IMR-90 (cell line): Measurements from ENCODE around the gene ITLN2. TPM values are rescaled to one million over a fixed set of nuclear protein-coding genes. Genes with fewer than 3 reads are reported as not detected.

Source experiments
- ATAC-seq: fragments of 200-7000 bp; cut with Tn5 transposase; 2 replicates; pipeline ENCODE4 v1.9.1; 2020; ENCODE audit warnings: low read depth, mild to moderate bottlenecking, moderate library complexity
- BruUV-seq: library from RNA; stranded (reverse); fragments of 400-500 nt; replicated peaks from 2 replicates; lab custom pipeline; 2021; lab: Mats Ljungman, UMichigan
- CTCF ChIA-PET: fragments of 300-600 bp; formaldehyde crosslinking; extraction: SDS; loops from one replicate; lab custom pipeline; 2021; ENCODE audit warnings: antibody characterized with exemption; lab: Yijun Ruan, JAX
- POLR2A ChIA-PET: fragments of 300-600 bp; sonication (Branson Sonifier 250); formaldehyde crosslinking; loops from one replicate; lab custom pipeline; 2022; ENCODE audit warnings: antibody characterized with exemption; ENCODE audit not compliant: unreplicated experiment; lab: Charles Lee
- DNase-seq: peaks from one replicate; pipeline ENCODE4 v3.0.0; 2013
- H2AFZ ChIP-seq: replicated peaks from 2 replicates; pipeline ENCODE3; 2013; ENCODE audit warnings: low read length, mild to moderate bottlenecking; ENCODE audit not compliant: poor library complexity
- H2AK5ac ChIP-seq: 2 replicates; pipeline ENCODE4 v1.6.1; 2013; ENCODE audit warnings: low read depth, low read length, inconsistent platforms
- H2AK9ac ChIP-seq: replicated peaks from 2 replicates; pipeline ENCODE3; 2013; ENCODE audit warnings: mild to moderate bottlenecking, low read depth, low read length, moderate library complexity; ENCODE audit not compliant: poor library complexity
- H2BK120ac ChIP-seq: 2 replicates; pipeline ENCODE4 v1.6.1; 2013; ENCODE audit warnings: low read depth, low read length, inconsistent platforms
- H2BK15ac ChIP-seq: 3 replicates; pipeline ENCODE4 v1.6.1; 2013; ENCODE audit warnings: low read depth, low read length, inconsistent platforms
- H2BK20ac ChIP-seq: 2 replicates; pipeline ENCODE4 v1.6.1; 2013; ENCODE audit warnings: low read depth, mild to moderate bottlenecking, inconsistent platforms, low read length, moderate library complexity
- H2BK5ac ChIP-seq: 2 replicates; pipeline ENCODE4 v1.6.1; 2013; ENCODE audit warnings: mild to moderate bottlenecking, low read depth, low read length, inconsistent platforms; ENCODE audit not compliant: poor library complexity, severe bottlenecking
- H3K14ac ChIP-seq: replicated peaks from 2 replicates; pipeline ENCODE4 v1.6.1; 2013; ENCODE audit warnings: low read depth, low read length, inconsistent platforms
- H3K18ac ChIP-seq: 2 replicates; pipeline ENCODE4 v1.6.1; 2013; ENCODE audit warnings: low read depth, low read length, control low read depth
- H3K23ac ChIP-seq: 2 replicates; pipeline ENCODE4 v1.6.1; 2013; ENCODE audit warnings: low read depth, low read length, inconsistent platforms
- H3K27ac ChIP-seq: 2 replicates; pipeline ENCODE4 v1.5.1; 2013; ENCODE audit warnings: mild to moderate bottlenecking, control low read depth, low read length; ENCODE audit not compliant: insufficient read depth
- H3K27me3 ChIP-seq: 2 replicates; pipeline ENCODE4 v1.6.1; 2013; ENCODE audit warnings: low read length; ENCODE audit not compliant: control insufficient read depth, insufficient read depth
- H3K36me3 ChIP-seq: 2 replicates; pipeline ENCODE4 v1.6.1; 2013; ENCODE audit warnings: low read length, mixed read lengths; ENCODE audit not compliant: control insufficient read depth, insufficient read depth
- H3K4ac ChIP-seq: 2 replicates; pipeline ENCODE4 v1.6.1; 2013; ENCODE audit warnings: low read depth, low read length, inconsistent platforms
- H3K4me1 ChIP-seq: 2 replicates; pipeline ENCODE4 v1.6.1; 2013; ENCODE audit warnings: low read length, mixed read lengths; ENCODE audit not compliant: control insufficient read depth, insufficient read depth
- H3K4me2 ChIP-seq: 2 replicates; pipeline ENCODE4 v1.6.1; 2013; ENCODE audit warnings: low read depth, mild to moderate bottlenecking, control low read depth, low read length, moderate library complexity
- H3K4me3 ChIP-seq: 2 replicates; pipeline ENCODE4 v1.5.1; 2013; ENCODE audit warnings: low read depth, mild to moderate bottlenecking, control low read depth, low read length, moderate library complexity; ENCODE audit not compliant: insufficient read depth
- H3K56ac ChIP-seq: 2 replicates; pipeline ENCODE4 v1.6.1; 2013; ENCODE audit warnings: low read length, inconsistent platforms; ENCODE audit not compliant: insufficient read depth; ENCODE audit errors: extremely low read depth
- H3K79me1 ChIP-seq, 2 experiments: 2 replicates each; pipeline ENCODE4 v1.6.1; 2013; ENCODE audit warnings: low read length in 2 of 2, inconsistent platforms in 1 of 2, low read depth in 1 of 2
- H3K9ac ChIP-seq: 2 replicates; pipeline ENCODE4 v1.6.1; 2013; ENCODE audit warnings: low read depth, low read length, control low read depth
- H3K9me1 ChIP-seq: 2 replicates; pipeline ENCODE4 v1.6.1; 2013; ENCODE audit warnings: low read length, inconsistent platforms; ENCODE audit not compliant: insufficient read depth
- H3K9me3 ChIP-seq: 2 replicates; pipeline ENCODE4 v1.6.1; 2013; ENCODE audit warnings: low read length; ENCODE audit not compliant: control insufficient read depth, insufficient read depth
- H4K20me1 ChIP-seq: 2 replicates; pipeline ENCODE4 v1.6.1; 2013; ENCODE audit warnings: low read length, inconsistent platforms; ENCODE audit not compliant: insufficient read depth
- H4K5ac ChIP-seq: 2 replicates; pipeline ENCODE4 v1.6.1; 2013; ENCODE audit warnings: mild to moderate bottlenecking, low read depth, low read length, control low read depth
- H4K8ac ChIP-seq, 2 experiments: 2 replicates each; pipeline ENCODE4 v1.6.1; 2013; ENCODE audit warnings: low read depth in 2 of 2, low read length in 2 of 2, control low read depth in 1 of 2, inconsistent platforms in 1 of 2
- H4K91ac ChIP-seq: 2 replicates; pipeline ENCODE4 v1.6.1; 2013; ENCODE audit warnings: low read depth, low read length, inconsistent platforms; ENCODE audit not compliant: insufficient read depth
- CHD1 ChIP-seq: IDR thresholded peaks from 2 replicates; pipeline ENCODE4 v1.6.1; 2012; ENCODE audit warnings: low read depth, low read length, improper control_type of control experiment
- CTCF ChIP-seq: conservative IDR thresholded peaks from 2 replicates; pipeline ENCODE4 v1.5.1; 2012; ENCODE audit warnings: mild to moderate bottlenecking, low read depth, low read length, improper control_type of control experiment
- ELK1 ChIP-seq: fragments of 150-350 bp; IDR thresholded peaks from 2 replicates; pipeline ENCODE4 v1.6.1; 2016; ENCODE audit warnings: low read depth, mild to moderate bottlenecking, low read length, moderate library complexity, borderline replicate concordance
- FOS ChIP-seq: fragments of 150-350 bp; IDR thresholded peaks from 2 replicates; pipeline ENCODE4 v1.6.1; 2016; ENCODE audit warnings: low read depth, low read length
- MAFK ChIP-seq: IDR thresholded peaks from 2 replicates; pipeline ENCODE4 v1.6.1; 2012; ENCODE audit warnings: low read depth, low read length, improper control_type of control experiment
- MAZ ChIP-seq: IDR thresholded peaks from 2 replicates; pipeline ENCODE4 v1.6.1; 2012; ENCODE audit warnings: low read depth, mild to moderate bottlenecking, low read length, improper control_type of control experiment, moderate library complexity, borderline replicate concordance
- RAD21 ChIP-seq: IDR thresholded peaks from 2 replicates; pipeline ENCODE4 v1.6.1; 2012; ENCODE audit warnings: low read length, improper control_type of control experiment
- RCOR1 ChIP-seq: IDR thresholded peaks from 2 replicates; pipeline ENCODE4 v1.6.1; 2012; ENCODE audit warnings: mild to moderate bottlenecking, low read length, improper control_type of control experiment; ENCODE audit not compliant: insufficient replicate concordance
- WGBS, 2 experiments: methylation state at CpG; one replicate each; pipeline versions ENCODE4 v1.1.5 to v1.1.7; 2013; ENCODE audit warnings: missing lambda C conversion rate in 2 of 2; ENCODE audit not compliant: insufficient read length in 1 of 2; ENCODE audit errors: extremely low coverage in 2 of 2; 5-methylcytosine and 5-hydroxymethylcytosine counted together
- dilution Hi-C: fragments of 300-500 bp; cut with HindIII; formaldehyde crosslinking; loops from one replicate; pipeline ENCODE4 v1.14.3; 2018; ENCODE audit warnings: low sequenced_read_pairs; ENCODE audit not compliant: unreplicated experiment
- in situ Hi-C: fragments of 300-500 bp; cut with MboI; formaldehyde crosslinking; loops from 3 replicates; pipeline ENCODE4 v1.14.3; 2019; ENCODE audit warnings: low sequenced_read_pairs, inconsistent platforms, mixed read lengths
- intact Hi-C: fragments of 100-400 bp; cut with micrococcal nuclease; formaldehyde crosslinking; loops from 2 replicates; pipeline ENCODE4 v1.10.0; 2022
- polyA plus RNA-seq, 3 experiments: library from polyadenylated mRNA; depleted of rRNA; stranded (reverse); fragments of >200 nt; gene quantifications; 2 replicates each; pipeline ENCODE4 v1.2.3, GENCODE V29; 2012; ENCODE audit warnings: low replicate concordance in 1 of 3
- total RNA-seq: library from RNA; depleted of rRNA; stranded (reverse); fragments of >200 nt; gene quantifications from 2 replicates; pipeline ENCODE4 v1.2.3, GENCODE V29; 2012

ITLN2 gene
- total and polyA plus RNA-seq, 2 of the 4 experiments (the other 2 are of a cell fraction): not detected

- intact Hi-C loops (no loop called here), in situ Hi-C loops (loop anchor here (5.0 kb wide), 2 partner anchors 48 to 98 kb away; partner anchors contain the start of genes KLHDC9 and USF1), dilution Hi-C loops (no loop called here)
- H3K4me2 ChIP-seq: no peak overlapping the region
- H2BK5ac ChIP-seq: no peak overlapping the region
- H3K18ac ChIP-seq: no peak overlapping the region
- H3K9me3 ChIP-seq: no peaks in the 10 kb centered on the region
- H3K4me1 ChIP-seq: no peaks in the 10 kb centered on the region
- BruUV-seq: no TSS peak
- CTCF ChIA-PET: no interaction called here
- H3K14ac ChIP-seq: no peak overlapping the region
- H3K9ac ChIP-seq: no peak overlapping the region
- H2BK120ac ChIP-seq: no peak overlapping the region
- TF ChIP-seq CTCF (no peak), FOS (no peak), MAZ (no peak), MAFK (no peak), CHD1 (no peak), RCOR1 (no peak), RAD21 (no peak), ELK1 (no peak)
- no peak for ATAC-seq
- H2AK9ac ChIP-seq: no peak overlapping the region
- H4K8ac ChIP-seq: no peak overlapping the region
- H4K20me1 ChIP-seq: no peaks in the 10 kb centered on the region
- no peak overlapping the region for H3K4me3 ChIP-seq
- POLR2A ChIA-PET: no interaction called here
- H4K5ac ChIP-seq: no peak overlapping the region
- H3K56ac ChIP-seq: no peak overlapping the region
- no peak overlapping the region for H2AFZ ChIP-seq
- no peaks in the 10 kb centered on the region for H3K27me3 ChIP-seq
- no peak overlapping the region for H2AK5ac ChIP-seq
- no peak overlapping the region for H3K23ac ChIP-seq
- H3K27ac ChIP-seq: no peak overlapping the region
- H2BK15ac ChIP-seq: no peak overlapping the region
- no peak for DNase-seq
- H2BK20ac ChIP-seq: no peak overlapping the region
- WGBS, 2 experiments: 78% methylated on average over 5 of the region's 5 CpGs; no CpG with 5 or more reads in 1 of the 2 experiments
- no peaks in the 10 kb centered on the region for H3K9me1 ChIP-seq
- H3K79me1 ChIP-seq: no peaks in the 10 kb centered on the region
- no peak overlapping the region for H3K4ac ChIP-seq
- H4K91ac ChIP-seq: no peak overlapping the region
- H3K36me3 ChIP-seq: no peaks in the 10 kb centered on the region
These were observed 44.8 kb upstream of the ITLN2 start for GRCh38 chr1:160999376-160999775.
